Hematopoietic multipotent progenitor cell treated with erythropoietin and hydrocortisone succinate and interleukin-3 and kit ligand, for 17 days (in vitro differentiated cells): ENCODE results near the gene NRDC.

ENCODE experiments used
- DNase-seq: peaks from one replicate; pipeline ENCODE4 v3.0.0-alpha.2; 2015; ENCODE audit warnings: low spot score

Gene NRDC

GRCh38 chr1:51758310-51758709 is 120.2 kb downstream of the NRDC start:
- DNase-seq: no peak

GRCh38 chr1:51756290-51756689 is 122.2 kb downstream of the NRDC start:
- DNase-seq: no peak

- DNase-seq: no peak
These were observed 123.1 kb downstream of the NRDC start for GRCh38 chr1:51755437-51755836.

- DNase-seq: no peak
These were observed 123.9 kb downstream of the NRDC start for GRCh38 chr1:51754666-51755065.

- DNase-seq: no peak
These were observed 124.6 kb downstream of the NRDC start for GRCh38 chr1:51753969-51754368.

- no peak for DNase-seq
These were observed 126.2 kb downstream of the NRDC start for GRCh38 chr1:51752073-51752948.

- no peak for DNase-seq
These were observed 127.8 kb downstream of the NRDC start for GRCh38 chr1:51750729-51751128.

DNA sequence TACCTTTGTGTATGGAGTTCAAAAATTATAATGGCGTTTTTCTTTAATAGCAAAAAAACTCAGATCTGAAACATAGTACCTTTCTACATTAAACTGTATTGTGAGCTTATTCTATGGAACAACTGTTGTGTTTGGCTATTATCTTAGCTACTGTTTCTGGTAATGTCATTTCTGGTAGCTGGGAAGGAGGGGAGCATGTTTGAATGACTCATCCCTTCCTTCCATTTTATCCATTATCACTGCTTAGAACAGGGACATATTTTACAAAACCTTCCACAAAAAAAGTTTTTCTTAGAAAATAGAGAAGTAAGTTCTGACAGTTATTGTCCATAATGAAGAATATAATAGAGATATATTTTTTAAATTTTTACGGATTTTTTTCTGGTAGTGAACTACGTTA is 128.3 kb downstream of the NRDC start:
- DNase-seq: no peak

DNA sequence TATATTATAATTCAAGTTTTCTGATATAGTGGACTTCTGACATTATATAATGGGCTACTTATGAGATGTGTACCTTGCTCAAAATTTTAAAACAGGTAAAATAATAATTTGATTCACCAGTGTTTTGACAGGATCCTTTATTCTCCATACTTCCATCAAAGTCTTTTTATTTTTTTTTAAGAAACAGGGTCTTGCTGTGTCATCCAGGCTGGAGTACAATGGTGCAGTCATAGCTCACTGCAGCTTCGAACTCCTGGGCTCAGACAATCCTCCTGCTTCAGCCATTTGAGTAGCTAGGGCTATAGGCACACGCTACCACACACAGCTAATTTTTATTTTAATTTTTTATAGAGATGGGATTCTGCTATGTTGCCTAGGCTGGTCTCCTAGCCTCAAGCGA is 129.4 kb downstream of the NRDC start:
- no peak for DNase-seq

GRCh38 chr1:51745304-51745570 is 133.3 kb downstream of the NRDC start:
- no peak for DNase-seq

DNA sequence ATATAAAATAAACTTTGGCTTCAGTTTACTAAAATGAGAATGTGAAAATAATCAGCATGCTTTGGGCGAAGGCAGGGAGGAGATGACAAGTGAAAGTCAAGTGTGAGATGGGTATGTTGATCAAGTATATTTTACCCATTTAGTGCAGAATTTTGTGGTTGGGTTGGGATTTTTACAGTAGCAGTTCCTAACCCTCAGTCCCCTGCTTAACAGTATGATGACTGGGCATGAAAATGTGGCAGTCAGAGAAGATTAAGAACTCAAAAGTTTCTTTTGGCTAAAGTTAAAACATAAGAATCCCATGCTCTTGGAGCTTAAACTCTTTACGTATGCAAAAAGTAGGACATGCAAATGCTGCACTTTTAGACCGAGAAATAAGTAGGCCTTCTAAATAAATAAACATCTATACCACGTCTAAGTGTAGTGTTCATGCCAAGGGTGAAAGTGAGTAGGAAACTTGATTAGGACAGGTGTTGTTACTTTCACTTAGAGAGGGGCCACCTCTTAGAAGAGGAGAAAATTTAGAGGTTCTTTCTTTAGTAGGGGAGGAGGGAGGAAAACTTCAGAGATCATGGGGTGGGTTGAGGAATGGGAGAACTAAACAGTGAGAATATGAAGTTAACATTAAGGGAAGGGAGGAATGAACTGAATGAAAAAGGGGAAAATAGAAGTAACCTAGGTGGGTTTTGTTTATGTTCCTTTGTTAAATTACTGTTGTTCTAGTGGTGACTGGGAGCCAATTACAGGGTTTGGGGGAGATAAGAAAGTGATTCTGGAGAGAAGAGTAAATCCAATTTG is 133.8 kb downstream of the NRDC start:
- DNase-seq: no peak

DNA sequence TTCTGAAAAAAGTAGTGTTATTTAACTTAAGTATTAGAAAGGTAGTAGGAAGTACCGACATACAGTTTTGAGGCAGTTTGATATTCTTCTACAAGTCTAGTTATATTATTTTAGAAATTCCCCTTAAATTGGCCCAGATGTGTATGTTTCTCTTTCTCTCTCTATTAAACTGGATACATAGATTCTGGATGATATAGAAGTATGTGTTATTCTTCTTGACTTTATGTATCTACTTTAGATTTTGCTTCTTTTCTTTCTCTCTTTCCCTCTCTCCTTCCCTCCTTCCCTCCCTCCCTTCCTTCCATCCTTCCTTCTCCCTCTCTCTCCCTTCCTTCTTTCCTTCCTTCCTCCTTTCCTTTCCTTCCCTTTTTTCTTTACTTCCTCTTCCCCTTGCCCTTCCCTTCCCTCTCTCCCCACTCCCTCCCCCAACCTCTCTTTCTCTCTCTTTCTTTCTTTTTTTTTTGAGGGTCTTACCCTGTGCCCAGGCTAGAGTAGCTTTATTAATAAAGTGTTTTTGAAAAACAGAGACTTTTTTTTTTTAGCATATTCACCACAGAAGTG is 137.3 kb downstream of the NRDC start:
- no peak for DNase-seq

- DNase-seq: no peak
These were observed 137.9 kb downstream of the NRDC start for GRCh38 chr1:51740652-51741051.
